GM19043 (cell line): ENCODE results near the gene TAF6L.
"Not testable (repeated sequence)": the region's sequence is repeated elsewhere in the genome, so short reads cannot be mapped to it uniquely, and the experiment has no call there.

Experiments
- ATAC-seq: cut with Tn5 transposase; IDR thresholded peaks from one replicate; pipeline ENCODE4 v1.9.1; 2021; ENCODE audit warnings: low read depth; ENCODE audit not compliant: unreplicated experiment

TAF6L gene

GRCh38 chr11:62755086-62755615 lies 16.0 kb upstream of the TAF6L start:
- ATAC-seq = no peak

- no peak for ATAC-seq
Measured at GRCh38 chr11:62757846-62758788, 13.1 kb upstream of the TAF6L start.

- ATAC-seq = not testable (repeated sequence)
Measured at GRCh38 chr11:62760867-62761227, 10.3 kb upstream of the TAF6L start.

- no peak for ATAC-seq
Measured at GRCh38 chr11:62770778-62771143, 435 bp upstream of the TAF6L start.

- ATAC-seq = no peak
Measured at GRCh38 chr11:62774407-62774806, 3.2 kb downstream of the TAF6L start.

GRCh38 chr11:62775646-62776045 lies 4.5 kb downstream of the TAF6L start:
- no peak for ATAC-seq

- ATAC-seq = no peak
Measured at GRCh38 chr11:62777389-62777788, 6.2 kb downstream of the TAF6L start.

GRCh38 chr11:62778441-62778840 lies 7.2 kb downstream of the TAF6L start:
- ATAC-seq = no peak

- ATAC-seq = no peak
Measured at GRCh38 chr11:62782753-62783152, 11.6 kb downstream of the TAF6L start.

- peak; percentile 53 for ATAC-seq
Measured at GRCh38 chr11:62786318-62787004, 15.3 kb downstream of the TAF6L start.

GRCh38 chr11:62787005-62787759 lies 16.0 kb downstream of the TAF6L start, which contains the start of gene TMEM179B:
Gene TMEM179B, plus strand, starts transcription at chr11:62787402. Its CDS starts 30 bp downstream, at chr11:62787432.
- ATAC-seq = peak; percentile 66

- ATAC-seq = no peak
Measured at GRCh38 chr11:62788991-62789390, 17.8 kb downstream of the TAF6L start.

GRCh38 chr11:62789576-62789975 lies 18.4 kb downstream of the TAF6L start:
- no peak for ATAC-seq

- ATAC-seq = peak; percentile 73
Measured at GRCh38 chr11:62791501-62792201, 20.5 kb downstream of the TAF6L start, which contains the start of gene TMEM223. Gene TMEM223, minus strand, starts transcription at chr11:62792006. Its CDS starts 12 bp downstream, at chr11:62791994.

- ATAC-seq = no peak
Measured at GRCh38 chr11:62792202-62792575, 21.0 kb downstream of the TAF6L start.

GRCh38 chr11:62794201-62794775 lies 23.1 kb downstream of the TAF6L start:
- no peak for ATAC-seq

- ATAC-seq = no peak
Measured at GRCh38 chr11:62796281-62796680, 25.1 kb downstream of the TAF6L start.

- ATAC-seq = no peak
Measured at GRCh38 chr11:62799486-62799885, 28.3 kb downstream of the TAF6L start.

GRCh38 chr11:62801071-62801470 lies 29.9 kb downstream of the TAF6L start:
- no peak for ATAC-seq
